Astrocyte (in vitro differentiated cells and primary cell): Measurements from ENCODE around the gene HBA2. TPM values are rescaled to one million over a fixed set of nuclear protein-coding genes. Genes with fewer than 3 reads are reported as not detected.

Experiments
- DNase-seq: peaks from one replicate; pipeline ENCODE4 v3.0.0-alpha.2; 2010; ENCODE audit warnings: low read depth
- FAIRE-seq: peaks from 2 replicates; lab custom pipeline; 2011; peaks lifted over from hg19 to GRCh38; lab: Jason Lieb, UNC
- H2AFZ ChIP-seq: 2 replicates; pipeline ENCODE4 v1.6.0; 2012; ENCODE audit warnings: low read depth, low read length, inconsistent platforms
- H3K27ac ChIP-seq: 2 replicates; pipeline ENCODE4 v1.5.1; 2011; ENCODE audit warnings: low read depth, low read length, inconsistent platforms
- H3K27me3 ChIP-seq: 2 replicates; pipeline ENCODE4 v1.6.0; 2011; ENCODE audit warnings: low read length, inconsistent platforms; ENCODE audit not compliant: insufficient read depth
- H3K36me3 ChIP-seq: 2 replicates; pipeline ENCODE4 v1.5.1; 2011; ENCODE audit warnings: low read length, inconsistent platforms; ENCODE audit not compliant: insufficient read depth
- H3K4me1 ChIP-seq: 2 replicates; pipeline ENCODE4 v1.5.1; 2011; ENCODE audit warnings: low read length, inconsistent platforms; ENCODE audit not compliant: insufficient read depth
- H3K4me2 ChIP-seq: 2 replicates; pipeline ENCODE4 v1.6.0; 2012; ENCODE audit warnings: low read length, inconsistent platforms
- H3K4me3 ChIP-seq: 2 replicates; pipeline ENCODE4 v1.5.1; 2011; ENCODE audit warnings: low read depth, mild to moderate bottlenecking, low read length, inconsistent platforms; ENCODE audit not compliant: insufficient read depth
- H3K79me2 ChIP-seq: 2 replicates; pipeline ENCODE4 v1.6.0; 2012; ENCODE audit warnings: mild to moderate bottlenecking, low read length, inconsistent platforms; ENCODE audit not compliant: insufficient read depth
- H3K9ac ChIP-seq: 2 replicates; pipeline ENCODE4 v1.6.0; 2012; ENCODE audit warnings: mild to moderate bottlenecking, low read length, inconsistent platforms
- H3K9me3 ChIP-seq: 2 replicates; pipeline ENCODE4 v1.5.1; 2012; ENCODE audit warnings: low read depth, mild to moderate bottlenecking, low read length, inconsistent platforms; ENCODE audit not compliant: insufficient read depth
- H4K20me1 ChIP-seq: 2 replicates; pipeline ENCODE4 v1.6.0; 2012; ENCODE audit warnings: low read length, inconsistent platforms; ENCODE audit not compliant: insufficient read depth
- H3K27ac Mint-ChIP-seq: one replicate; pipeline ENCODE4 v1.8.0; 2021; ENCODE audit warnings: mild to moderate bottlenecking, mixed read lengths; ENCODE audit not compliant: unreplicated experiment
- H3K27me3 Mint-ChIP-seq: one replicate; pipeline ENCODE4 v1.8.0; 2021; ENCODE audit warnings: low read depth, mixed read lengths; ENCODE audit not compliant: unreplicated experiment
- H3K36me3 Mint-ChIP-seq: one replicate; pipeline ENCODE4 v1.8.0; 2021; ENCODE audit warnings: low read depth, mixed read lengths; ENCODE audit not compliant: unreplicated experiment
- H3K4me1 Mint-ChIP-seq: one replicate; pipeline ENCODE4 v1.8.0; 2021; ENCODE audit warnings: low read depth, mixed read lengths; ENCODE audit not compliant: unreplicated experiment
- H3K4me3 Mint-ChIP-seq: one replicate; pipeline ENCODE4 v1.8.0; 2021; ENCODE audit warnings: mild to moderate bottlenecking, moderate library complexity, mixed read lengths; ENCODE audit not compliant: unreplicated experiment
- H3K9me3 Mint-ChIP-seq: one replicate; pipeline ENCODE4 v1.8.0; 2021; ENCODE audit warnings: mild to moderate bottlenecking, mixed read lengths; ENCODE audit not compliant: unreplicated experiment
- CTCF ChIP-seq: IDR thresholded peaks from 2 replicates; pipeline ENCODE4 v1.5.1; 2011; ENCODE audit warnings: low read depth, mild to moderate bottlenecking, inconsistent platforms, low read length, moderate library complexity; ENCODE audit not compliant: insufficient read depth
- EZH2 ChIP-seq: IDR thresholded peaks from 2 replicates; pipeline ENCODE4 v1.6.1; 2012; ENCODE audit warnings: mild to moderate bottlenecking, low read length, inconsistent platforms; ENCODE audit not compliant: insufficient read depth
- total RNA-seq: library from RNA; stranded (reverse); gene quantifications from 2 replicates; pipeline ENCODE4 v1.2.1, GENCODE V29; 2021

Gene HBA2
- total RNA-seq, 1 donor from 2014 or later, result 1.4 TPM

GRCh38 chr16:212999-213398, 40.3 kb downstream of the HBA2 start:
- peak overlapping the region; percentile 20 for H3K27ac Mint-ChIP-seq
- peaks cover 6% of the 10 kb centered on the region for H3K4me1 Mint-ChIP-seq
- H3K36me3 Mint-ChIP-seq, result peaks cover 15% of the 10 kb centered on the region
- TF ChIP-seq CTCF (no peak), EZH2 (no peak)
- H3K4me1 ChIP-seq, result no peaks in the 10 kb centered on the region
- H3K27me3 Mint-ChIP-seq, result no peaks in the 10 kb centered on the region
- no peak overlapping the region for H2AFZ ChIP-seq
- no peak overlapping the region for H3K9ac ChIP-seq
- H3K4me3 ChIP-seq, result no peak overlapping the region
- H3K27ac ChIP-seq, result no peak overlapping the region
- H3K27me3 ChIP-seq, result no peaks in the 10 kb centered on the region
- no peak overlapping the region for H3K4me2 ChIP-seq
- H3K4me3 Mint-ChIP-seq, result no peak overlapping the region
- H3K9me3 ChIP-seq, result no peaks in the 10 kb centered on the region
- peaks cover 45% of the 10 kb centered on the region for H3K36me3 ChIP-seq
- FAIRE-seq, result no peak
- H3K79me2 ChIP-seq, result peaks cover 91% of the 10 kb centered on the region
- peak; percentile 22 for DNase-seq
- peaks cover 95% of the 10 kb centered on the region for H4K20me1 ChIP-seq
- no peaks in the 10 kb centered on the region for H3K9me3 Mint-ChIP-seq

GRCh38 chr16:220021-220420, 47.3 kb downstream of the HBA2 start:
- Mint-ChIP-seq H3K27ac (no peak overlapping the region), H3K4me3 (peak overlapping the region; percentile 16), H3K9me3 (no peaks in the 10 kb centered on the region), H3K4me1 (no peaks in the 10 kb centered on the region), H3K27me3 (no peaks in the 10 kb centered on the region), H3K36me3 (peaks cover 9% of the 10 kb centered on the region)
- no peak for FAIRE-seq
- Histone ChIP-seq H3K79me2 (peaks cover 89% of the 10 kb centered on the region), H3K36me3 (peaks cover 45% of the 10 kb centered on the region), H3K4me1 (no peaks in the 10 kb centered on the region), H3K27ac (no peak overlapping the region), H3K4me2 (no peak overlapping the region), H3K4me3 (no peak overlapping the region), H3K9ac (no peak overlapping the region), H4K20me1 (peaks cover 83% of the 10 kb centered on the region), H3K27me3 (no peaks in the 10 kb centered on the region), H3K9me3 (no peaks in the 10 kb centered on the region), H2AFZ (no peak overlapping the region)
- DNase-seq, result no peak
- TF ChIP-seq CTCF (no peak), EZH2 (no peak)

Other genes with a start within 250 kb of the HBA2 start
- 9.6 and 12.2 TPM in 2 replicates for gene POLR3K, start 119.3 kb upstream of the HBA2 start, total RNA-seq
- gene SNRNP25, start 119.0 kb upstream of the HBA2 start, total RNA-seq, result 34.1 and 35.9 TPM in 2 replicates
- 45.6 and 55.5 TPM in 2 replicates for gene RHBDF1, start 100.2 kb upstream of the HBA2 start, total RNA-seq
- 56.5 and 62.7 TPM in 2 replicates for gene MPG, start 94.7 kb upstream of the HBA2 start, total RNA-seq
- gene NPRL3, start 34.2 kb upstream of the HBA2 start, total RNA-seq, result 23.5 and 29.0 TPM in 2 replicates
- gene HBZ, start 20.2 kb upstream of the HBA2 start, total RNA-seq, result not detected in 2 replicates
- not detected in 2 replicates for gene HBM, start 6.9 kb upstream of the HBA2 start, total RNA-seq
- 1.6 TPM in 1 of 2 replicates, not detected in the other for gene HBA1, start 3.8 kb downstream of the HBA2 start, total RNA-seq
- 2.7 and 4.7 TPM in 2 replicates for gene HBQ1, start 7.6 kb downstream of the HBA2 start, total RNA-seq
- gene LUC7L, start 56.6 kb downstream of the HBA2 start, total RNA-seq, result 70.2 and 74.1 TPM in 2 replicates
- 70.8 and 88.7 TPM in 2 replicates for gene FAM234A, start 61.9 kb downstream of the HBA2 start, total RNA-seq
- gene RGS11, start 103.1 kb downstream of the HBA2 start, total RNA-seq, result 2.7 and 2.8 TPM in 2 replicates
- gene ARHGDIG, start 107.7 kb downstream of the HBA2 start, total RNA-seq, result 3.3 and 5.0 TPM in 2 replicates
- 1.2 and 1.5 TPM in 2 replicates for gene PDIA2, start 110.3 kb downstream of the HBA2 start, total RNA-seq
- gene AXIN1, start 179.8 kb downstream of the HBA2 start, total RNA-seq, result 27.0 and 28.8 TPM in 2 replicates
- gene MRPL28, start 197.7 kb downstream of the HBA2 start, total RNA-seq, result 89.2 and 95.8 TPM in 2 replicates
- 80.5 and 86.3 TPM in 2 replicates for gene PGAP6, start 209.1 kb downstream of the HBA2 start, total RNA-seq
- 268 and 275 TPM in 2 replicates for gene NME4, start 224.3 kb downstream of the HBA2 start, total RNA-seq
- gene DECR2, start 229.0 kb downstream of the HBA2 start, total RNA-seq, result 13.4 and 17.4 TPM in 2 replicates